Sciatic nerve (tissue), 2 donors: ENCODE data around the gene GABRE. TPM values are rescaled to one million over a fixed set of nuclear protein-coding genes. Genes with fewer than 3 reads are reported as not detected.

Experiments used
- ATAC-seq: fragments of 200-7000 bp; cut with Tn5 transposase; one replicate; pipeline ENCODE4 v1.9.1; 2020; ENCODE audit warnings: mild to moderate bottlenecking, moderate library complexity
- DNase-seq: peaks from one replicate; pipeline ENCODE4 v3.0.0-alpha.2; 2020; ENCODE audit warnings: low spot score
- intact Hi-C: fragments of 100-400 bp; cut with DNase I; formaldehyde crosslinking; loops from one replicate; pipeline ENCODE4 v1.14.2; 2022
- microRNA-seq: library from miRNA; unstranded; fragments of <30 nt; microRNA quantifications from one replicate; pipeline ENCODE4 v1.2.0, GENCODE V29; 2020
- total RNA-seq: library from RNA; stranded (reverse); fragmentation: NEBNext Ultra II Directional; extraction: Animal tissue kit (Norgen Biotek cat#: 25700); gene quantifications from one replicate; pipeline ENCODE4 v1.2.1, GENCODE V29; 2021
- donor health status: DM: no; HTN: no; CAD: no.
- donor health status: DM: no; HTN: no; CAD: no.

The GABRE gene
- total RNA-seq, 1 donor from 2014 or later = 60.7 TPM

DNA sequence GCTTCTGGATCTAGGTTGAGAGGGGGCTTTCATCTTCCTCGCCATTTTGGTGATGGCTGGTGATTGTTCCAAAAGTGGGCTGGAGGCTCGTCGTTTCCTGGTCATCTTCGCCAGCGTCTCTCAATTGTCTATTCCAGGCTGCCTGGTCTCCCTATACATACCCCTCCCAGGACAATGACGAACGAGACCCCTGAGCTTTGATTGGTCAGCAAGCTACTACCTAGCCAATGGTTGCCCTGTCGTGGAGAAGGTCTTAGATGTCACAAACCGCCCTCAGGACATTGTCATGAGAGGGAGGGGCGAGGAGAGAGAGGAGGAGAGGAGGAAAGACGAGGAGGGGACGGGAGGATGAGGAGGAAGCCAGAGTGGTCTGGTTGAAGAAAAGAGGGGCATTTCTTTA lies 69.5 kb downstream of the GABRE start:
- DNase-seq = no peak
- ATAC-seq = no peak
- intact Hi-C loops = no loop called here

Small RNA genes within 50 kb of the gene (microRNA-seq; reads per million reads assigned to microRNA genes)
- gene MIR224 (583 reads per million, percentile 78 among the genes with 10 or more reads in this experiment), gene MIR452 (1,236 reads per million, percentile 85 among the genes with 10 or more reads in this experiment)

Other genes starting within 250 kb of the GABRE start
- not detected for gene CNGA2, start 239.9 kb downstream of the GABRE start, total RNA-seq
- not detected for gene MAGEA4, start 61.8 kb downstream of the GABRE start, total RNA-seq
- not detected for gene MAGEA10, start 163.9 kb upstream of the GABRE start, total RNA-seq